ENCODE data around the gene HENMT1.
A peak's percentile ranks its signal among the peaks of the same experiment; 100 is the strongest.

HENMT1 gene

GRCh38 chr1:108695535-108695934 is 34.6 kb upstream of the HENMT1 start:
- Histone ChIP-seq H3K9ac (no peak overlapping the region), H3K27me3 (ENCODE audit: insufficient read depth, low read depth) (no peaks in the 10 kb centered on the region), H3K4me2 (0 out of 2 replicates have a peak overlapping the region, but pooled peaks have one; percentile 61), H3K79me2 (ENCODE audit: insufficient read depth, low read depth) (peaks cover 54% of the 10 kb centered on the region), H3K4me3 (IDR thresholded peaks at IDR 0.05; ENCODE audit: insufficient read depth, low read depth, low read length) (no peak overlapping the region), H3K27ac (no peak overlapping the region), H2AFZ (ENCODE audit: low read depth) (no peak overlapping the region), H3K4me1 (ENCODE audit: low read depth, poor library complexity, severe bottlenecking) (peaks cover 18% of the 10 kb centered on the region), H3K36me3 (ENCODE audit: insufficient read depth) (peaks cover 12% of the 10 kb centered on the region; the same call in 1 of the 2 replicates), H4K20me1 (ENCODE audit: insufficient read depth) (no peaks in the 10 kb centered on the region; the same call in 1 of the 2 replicates)
- no peak for TF ChIP-seq CTCF (conservative IDR thresholded peaks at IDR 0.05; ENCODE audit: low read depth, low read length)

GRCh38 chr1:108692724-108693655 is 32.1 kb upstream of the HENMT1 start:
- H3K36me3 ChIP-seq (ENCODE audit: insufficient read depth), result peaks cover 10% of the 10 kb centered on the region; the same call in 1 of the 2 replicates
- H3K79me2 ChIP-seq (ENCODE audit: insufficient read depth, low read depth), result peaks cover 54% of the 10 kb centered on the region

GRCh38 chr1:108691942-108692723 is 31.2 kb upstream of the HENMT1 start, which contains the start of gene PRPF38B:
TSS of gene PRPF38B (plus strand) at chr1:108692310. CDS start at chr1:108692592, 282 bp downstream.
- H3K4me1 ChIP-seq (ENCODE audit: low read depth, poor library complexity, severe bottlenecking), result peaks cover 18% of the 10 kb centered on the region
- peak within 1 kb of the TSS; percentile 96 for H3K27ac ChIP-seq
- peak within 1 kb of the TSS; percentile 85 for H2AFZ ChIP-seq (ENCODE audit: low read depth)
- H4K20me1 ChIP-seq (ENCODE audit: insufficient read depth), result no peaks in the 10 kb centered on the region; the same call in 1 of the 2 replicates
- peak within 1 kb of the TSS; percentile 92 for H3K4me2 ChIP-seq
- H3K79me2 ChIP-seq (ENCODE audit: insufficient read depth, low read depth), result peaks cover 54% of the 10 kb centered on the region
- H3K9ac ChIP-seq, result peak within 1 kb of the TSS; percentile 94
- peak within 1 kb of the TSS; percentile 69 for H3K4me3 ChIP-seq (IDR thresholded peaks at IDR 0.05; ENCODE audit: insufficient read depth, low read depth, low read length)
- TF ChIP-seq CTCF (conservative IDR thresholded peaks at IDR 0.05; ENCODE audit: low read depth, low read length), result no peak
- H3K36me3 ChIP-seq (ENCODE audit: insufficient read depth), result peaks cover 10% of the 10 kb centered on the region; the same call in 1 of the 2 replicates
- no peaks in the 10 kb centered on the region for H3K27me3 ChIP-seq (ENCODE audit: insufficient read depth, low read depth)

More at GRCh38 chr1:108692724-108693655, 32.1 kb upstream of the HENMT1 start:
- Histone ChIP-seq H3K4me3 (IDR thresholded peaks at IDR 0.05; ENCODE audit: insufficient read depth, low read depth, low read length) (peak overlapping the region; percentile 32), H2AFZ (ENCODE audit: low read depth) (peak overlapping the region; percentile 85), H3K4me2 (peak overlapping the region; percentile 61), H3K9ac (peak overlapping the region; percentile 94), H4K20me1 (ENCODE audit: insufficient read depth) (no peaks in the 10 kb centered on the region; the same call in 1 of the 2 replicates), H3K27me3 (ENCODE audit: insufficient read depth, low read depth) (no peaks in the 10 kb centered on the region), H3K4me1 (ENCODE audit: low read depth, poor library complexity, severe bottlenecking) (peaks cover 18% of the 10 kb centered on the region), H3K27ac (peak overlapping the region; percentile 96)
- no peak for TF ChIP-seq CTCF (conservative IDR thresholded peaks at IDR 0.05; ENCODE audit: low read depth, low read length)
